Measurements from ENCODE around the gene NRP1. TPM values are rescaled to one million over a fixed set of nuclear protein-coding genes. Genes with fewer than 3 reads are reported as not detected.
A peak's percentile ranks its signal among the peaks of the same experiment; 100 is the strongest.

Gene NRP1
- polyA plus RNA-seq, 1 of the 3 experiments (the other 2 are of a cell fraction) = 129 TPM

DNA sequence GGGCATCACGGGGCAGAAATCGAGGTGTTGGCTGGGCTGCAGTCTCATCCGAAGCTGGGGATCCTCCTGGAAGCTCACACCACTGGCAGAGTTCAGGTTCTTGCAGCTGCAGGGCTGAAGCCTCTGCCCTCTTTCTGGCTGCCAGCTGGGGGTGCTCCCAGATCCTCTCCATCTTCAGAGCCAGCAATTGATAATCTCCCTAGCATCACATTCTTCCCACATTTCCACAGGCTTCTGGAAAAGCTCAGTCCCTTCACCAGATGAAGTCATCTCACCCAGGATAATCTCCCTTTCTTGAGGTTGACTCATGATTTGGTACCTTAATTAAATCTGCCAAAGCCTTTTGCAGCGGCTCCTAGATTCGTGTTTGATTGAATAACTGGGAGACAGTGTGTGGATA, 55.2 kb downstream of the NRP1 start (continued):
- TF ChIP-seq, protein P1, sequence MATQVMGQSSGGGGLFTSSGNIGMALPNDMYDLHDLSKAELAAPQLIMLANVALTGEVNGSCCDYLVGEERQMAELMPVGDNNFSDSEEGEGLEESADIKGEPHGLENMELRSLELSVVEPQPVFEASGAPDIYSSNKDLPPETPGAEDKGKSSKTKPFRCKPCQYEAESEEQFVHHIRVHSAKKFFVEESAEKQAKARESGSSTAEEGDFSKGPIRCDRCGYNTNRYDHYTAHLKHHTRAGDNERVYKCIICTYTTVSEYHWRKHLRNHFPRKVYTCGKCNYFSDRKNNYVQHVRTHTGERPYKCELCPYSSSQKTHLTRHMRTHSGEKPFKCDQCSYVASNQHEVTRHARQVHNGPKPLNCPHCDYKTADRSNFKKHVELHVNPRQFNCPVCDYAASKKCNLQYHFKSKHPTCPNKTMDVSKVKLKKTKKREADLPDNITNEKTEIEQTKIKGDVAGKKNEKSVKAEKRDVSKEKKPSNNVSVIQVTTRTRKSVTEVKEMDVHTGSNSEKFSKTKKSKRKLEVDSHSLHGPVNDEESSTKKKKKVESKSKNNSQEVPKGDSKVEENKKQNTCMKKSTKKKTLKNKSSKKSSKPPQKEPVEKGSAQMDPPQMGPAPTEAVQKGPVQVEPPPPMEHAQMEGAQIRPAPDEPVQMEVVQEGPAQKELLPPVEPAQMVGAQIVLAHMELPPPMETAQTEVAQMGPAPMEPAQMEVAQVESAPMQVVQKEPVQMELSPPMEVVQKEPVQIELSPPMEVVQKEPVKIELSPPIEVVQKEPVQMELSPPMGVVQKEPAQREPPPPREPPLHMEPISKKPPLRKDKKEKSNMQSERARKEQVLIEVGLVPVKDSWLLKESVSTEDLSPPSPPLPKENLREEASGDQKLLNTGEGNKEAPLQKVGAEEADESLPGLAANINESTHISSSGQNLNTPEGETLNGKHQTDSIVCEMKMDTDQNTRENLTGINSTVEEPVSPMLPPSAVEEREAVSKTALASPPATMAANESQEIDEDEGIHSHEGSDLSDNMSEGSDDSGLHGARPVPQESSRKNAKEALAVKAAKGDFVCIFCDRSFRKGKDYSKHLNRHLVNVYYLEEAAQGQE (IDR thresholded peaks at IDR 0.05; ENCODE audit: low read depth, low read length) = 0 out of 2 replicates have a peak, but pooled peaks have one; percentile 39
- TF ChIP-seq, protein P2, sequence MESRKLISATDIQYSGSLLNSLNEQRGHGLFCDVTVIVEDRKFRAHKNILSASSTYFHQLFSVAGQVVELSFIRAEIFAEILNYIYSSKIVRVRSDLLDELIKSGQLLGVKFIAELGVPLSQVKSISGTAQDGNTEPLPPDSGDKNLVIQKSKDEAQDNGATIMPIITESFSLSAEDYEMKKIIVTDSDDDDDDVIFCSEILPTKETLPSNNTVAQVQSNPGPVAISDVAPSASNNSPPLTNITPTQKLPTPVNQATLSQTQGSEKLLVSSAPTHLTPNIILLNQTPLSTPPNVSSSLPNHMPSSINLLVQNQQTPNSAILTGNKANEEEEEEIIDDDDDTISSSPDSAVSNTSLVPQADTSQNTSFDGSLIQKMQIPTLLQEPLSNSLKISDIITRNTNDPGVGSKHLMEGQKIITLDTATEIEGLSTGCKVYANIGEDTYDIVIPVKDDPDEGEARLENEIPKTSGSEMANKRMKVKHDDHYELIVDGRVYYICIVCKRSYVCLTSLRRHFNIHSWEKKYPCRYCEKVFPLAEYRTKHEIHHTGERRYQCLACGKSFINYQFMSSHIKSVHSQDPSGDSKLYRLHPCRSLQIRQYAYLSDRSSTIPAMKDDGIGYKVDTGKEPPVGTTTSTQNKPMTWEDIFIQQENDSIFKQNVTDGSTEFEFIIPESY (IDR thresholded peaks at IDR 0.05; ENCODE audit: borderline replicate concordance, low read depth) = no peak

DNA sequence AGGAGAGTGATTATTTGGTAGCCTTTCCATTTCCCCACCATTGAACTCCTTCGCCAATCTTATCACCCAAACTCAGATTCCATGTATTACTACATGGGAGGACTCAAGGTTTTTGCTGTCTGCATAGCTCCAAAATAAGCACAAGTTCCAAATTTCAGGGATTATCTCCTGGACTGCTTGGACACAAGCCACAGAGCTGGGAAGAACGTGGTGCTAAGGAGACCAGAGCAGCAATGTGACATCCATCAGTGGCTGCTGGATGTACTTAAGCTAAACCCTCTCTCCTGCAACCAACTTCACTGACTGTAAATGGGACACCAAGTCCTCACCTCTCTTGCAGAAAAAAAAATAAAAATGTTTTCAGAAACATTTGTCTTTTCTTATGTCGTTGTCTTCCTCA, 56.3 kb downstream of the NRP1 start:
- POLR2A ChIA-PET = no interaction called here
- no peaks in the 10 kb centered on the region; the same call in 1 of the 2 replicates for H4K20me1 ChIP-seq (ENCODE audit: insufficient read depth)
- H3K36me3 ChIP-seq (replicated peaks in 1 of 2; ENCODE audit: control insufficient read depth in 1 of 2, insufficient read depth in 2 of 2, low read length in 1 of 2) = peaks cover 0 to 44% of the 10 kb centered on the region in 2 experiments
- H2AFZ ChIP-seq (ENCODE audit: low read depth) = no peak overlapping the region
- H3K4me1 ChIP-seq (ENCODE audit: control insufficient read depth in 1 of 2, insufficient read depth in 2 of 2, low read depth in 1 of 2, low read length in 1 of 2) = peaks cover 32 to 48% of the 10 kb centered on the region in 2 experiments
- peaks cover 98% of the 10 kb centered on the region for H3K79me2 ChIP-seq (ENCODE audit: insufficient read depth)
- TF ChIP-seq NFIC (IDR thresholded peaks at IDR 0.05; ENCODE audit: borderline replicate concordance) = no peak
- TF ChIP-seq POLR2AphosphoS5 (IDR thresholded peaks at IDR 0.05; ENCODE audit: low read depth, low read length) = no peak; the same call in 1 of the 2 replicates
- no peak for TF ChIP-seq SMC3 (IDR thresholded peaks at IDR 0.05; ENCODE audit: low read depth, low read length)
- no peak for TF ChIP-seq EZH2phosphoT487 (IDR thresholded peaks at IDR 0.05; ENCODE audit: borderline replicate concordance, low read depth)
- TF ChIP-seq ELF1 (IDR thresholded peaks at IDR 0.05) = no peak
- no peak for TF ChIP-seq RAD21 (IDR thresholded peaks at IDR 0.05; ENCODE audit: low read length)
- no peak for TF ChIP-seq YY1 (IDR thresholded peaks at IDR 0.05; ENCODE audit: low read depth)
- TF ChIP-seq, protein P1 (IDR thresholded peaks at IDR 0.05; ENCODE audit: low read depth, low read length) = no peak
- TF ChIP-seq RCOR1 (IDR thresholded peaks at IDR 0.05; ENCODE audit: low read length) = no peak
- TF ChIP-seq TAF1 (IDR thresholded peaks at IDR 0.05; ENCODE audit: borderline replicate concordance, low read depth, low read length) = no peak
- no peaks in the 10 kb centered on the region for H3K27me3 ChIP-seq (ENCODE audit: insufficient read depth)
- no peak overlapping the region for H3K9ac ChIP-seq
- DNase-seq = no peak
- peaks cover 67% of the 10 kb centered on the region for H3F3A ChIP-seq (replicated peaks; ENCODE audit: insufficient read depth)
- CTCF ChIA-PET = interaction anchor here (0.7 to 2.1 kb wide), 4 partner anchors 10 to 85 kb away, joined by 3 to 9 read pairs (median 3); no protein-coding TSS in a partner anchor
- 84% methylated on average over 3 of the region's 3 CpGs for WGBS (ENCODE audit: low lambda C conversion rate)
- no peak overlapping the region for H3K4me3 ChIP-seq (ENCODE audit: low read depth in 2 of 2, low read length in 1 of 2)
- peak overlapping the region; percentile 1 to 97; a peak in 3 of 4 replicates for H3K27ac ChIP-seq (ENCODE audit: low read depth in 2 of 2, low read length in 1 of 2)
- H3K9me2 ChIP-seq = no peaks in the 10 kb centered on the region
- H3K4me2 ChIP-seq = no peak overlapping the region; the same call in 1 of the 2 replicates
- H3K9me3 ChIP-seq = no peaks in the 10 kb centered on the region

Data from SK-N-SH (cell line).